ENCODE results near the gene CCDC167. TPM values are rescaled to one million over a fixed set of nuclear protein-coding genes. Genes with fewer than 3 reads are reported as not detected.

CCDC167 gene
- total RNA-seq, 2 experiments from 2014 or later = 7.3 to 8.0 TPM

- Mint-ChIP-seq H3K27ac (no peak overlapping the region), H3K4me1 (ENCODE audit: low read depth) (no peaks in the 10 kb centered on the region), H3K27me3 (no peaks in the 10 kb centered on the region), H3K4me3 (no peak overlapping the region), H3K36me3 (ENCODE audit: low read depth) (peaks cover 98% of the 10 kb centered on the region), H3K9me3 (no peaks in the 10 kb centered on the region)
- DNase-seq (no peak), ATAC-seq (ENCODE audit: poor library complexity) (no peak)
- TF ChIP-seq, protein P1, sequence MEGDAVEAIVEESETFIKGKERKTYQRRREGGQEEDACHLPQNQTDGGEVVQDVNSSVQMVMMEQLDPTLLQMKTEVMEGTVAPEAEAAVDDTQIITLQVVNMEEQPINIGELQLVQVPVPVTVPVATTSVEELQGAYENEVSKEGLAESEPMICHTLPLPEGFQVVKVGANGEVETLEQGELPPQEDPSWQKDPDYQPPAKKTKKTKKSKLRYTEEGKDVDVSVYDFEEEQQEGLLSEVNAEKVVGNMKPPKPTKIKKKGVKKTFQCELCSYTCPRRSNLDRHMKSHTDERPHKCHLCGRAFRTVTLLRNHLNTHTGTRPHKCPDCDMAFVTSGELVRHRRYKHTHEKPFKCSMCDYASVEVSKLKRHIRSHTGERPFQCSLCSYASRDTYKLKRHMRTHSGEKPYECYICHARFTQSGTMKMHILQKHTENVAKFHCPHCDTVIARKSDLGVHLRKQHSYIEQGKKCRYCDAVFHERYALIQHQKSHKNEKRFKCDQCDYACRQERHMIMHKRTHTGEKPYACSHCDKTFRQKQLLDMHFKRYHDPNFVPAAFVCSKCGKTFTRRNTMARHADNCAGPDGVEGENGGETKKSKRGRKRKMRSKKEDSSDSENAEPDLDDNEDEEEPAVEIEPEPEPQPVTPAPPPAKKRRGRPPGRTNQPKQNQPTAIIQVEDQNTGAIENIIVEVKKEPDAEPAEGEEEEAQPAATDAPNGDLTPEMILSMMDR (IDR thresholded peaks at IDR 0.05) = no peak
- intact Hi-C loops (cut with DNase I, micrococcal nuclease) = no loop called here
- H3K4me1 ChIP-seq (ENCODE audit: insufficient read depth, low read length) = no peaks in the 10 kb centered on the region
- ChIA-PET CTCF (no interaction called here), POLR2A (no interaction called here)
- H3K36me3 ChIP-seq (ENCODE audit: insufficient read depth, low read length) = peaks cover 89% of the 10 kb centered on the region
- H3K9me3 ChIP-seq (ENCODE audit: control insufficient read depth in 1 of 2, insufficient read depth in 1 of 2, low read length in 2 of 2) = no peaks in the 10 kb centered on the region
- H3K4me3 ChIP-seq (ENCODE audit: low read length) = no peak overlapping the region
- no peak overlapping the region for H3K27ac ChIP-seq (ENCODE audit: low read depth in 1 of 2, low read length in 2 of 2)
- H3K27me3 ChIP-seq (ENCODE audit: control insufficient read depth in 1 of 2, insufficient read depth in 2 of 2, low read length in 2 of 2) = no peaks in the 10 kb centered on the region
These were observed 39.5 kb downstream of the CCDC167 start for GRCh38 chr6:37459981-37460800.

DNA sequence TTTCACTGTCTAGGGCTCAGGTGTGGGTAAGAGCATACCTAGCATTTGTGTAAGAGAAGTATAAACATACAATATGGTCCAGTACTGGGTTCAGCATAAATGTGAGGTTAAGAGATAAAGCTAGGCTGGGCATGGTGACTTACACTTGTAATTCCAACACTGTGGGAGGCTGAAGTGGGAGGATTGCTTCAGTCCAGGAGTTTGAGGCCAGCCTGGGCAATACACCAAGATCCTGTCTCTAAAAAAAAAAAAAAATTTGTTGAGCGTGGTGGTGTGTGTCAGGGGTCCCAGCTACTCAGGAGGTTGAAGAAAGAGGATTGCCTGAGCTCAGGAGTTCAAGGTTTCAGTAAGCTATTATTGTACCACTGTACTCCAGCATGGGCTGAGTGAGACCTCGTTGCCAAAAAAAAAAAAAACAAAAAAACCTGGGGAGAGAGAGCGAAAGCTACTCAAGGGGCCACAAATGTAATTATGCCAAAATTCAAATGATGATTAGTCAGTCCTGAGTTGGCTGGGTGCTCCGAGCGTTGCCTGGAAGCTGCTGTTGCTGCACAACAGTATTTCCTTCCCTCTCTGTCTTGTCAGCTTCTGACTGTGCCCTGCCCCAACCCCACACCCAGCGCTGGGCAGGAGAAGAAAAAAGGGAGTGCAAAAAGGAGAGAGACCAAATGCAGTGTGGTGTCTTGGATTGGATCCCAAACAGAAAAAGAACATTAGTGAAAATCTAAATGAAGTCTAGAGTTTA, 42.7 kb downstream of the CCDC167 start:
- ATAC-seq (ENCODE audit: poor library complexity) = no peak
- no peaks in the 10 kb centered on the region for H3K9me3 ChIP-seq (ENCODE audit: control insufficient read depth in 1 of 2, insufficient read depth in 1 of 2, low read length in 2 of 2)
- Mint-ChIP-seq H3K4me3 (no peak overlapping the region), H3K27me3 (no peaks in the 10 kb centered on the region), H3K36me3 (ENCODE audit: low read depth) (peaks cover 100% of the 10 kb centered on the region), H3K27ac (no peak overlapping the region), H3K4me1 (ENCODE audit: low read depth) (no peaks in the 10 kb centered on the region), H3K9me3 (no peaks in the 10 kb centered on the region)
- peaks cover 96% of the 10 kb centered on the region for H3K36me3 ChIP-seq (ENCODE audit: insufficient read depth, low read length)
- H3K4me3 ChIP-seq (ENCODE audit: low read length) = no peak overlapping the region
- ChIA-PET CTCF (no interaction called here), POLR2A (interaction anchor here (0.6 kb wide), 1 partner anchor 16 kb away, joined by 4 read pairs; no protein-coding TSS in a partner anchor)
- H3K27me3 ChIP-seq (ENCODE audit: control insufficient read depth in 1 of 2, insufficient read depth in 2 of 2, low read length in 2 of 2) = no peaks in the 10 kb centered on the region
- no peak for DNase-seq
- TF ChIP-seq, protein P1 (IDR thresholded peaks at IDR 0.05) = no peak
- intact Hi-C loops (cut with DNase I, micrococcal nuclease) = no loop called here
- no peaks in the 10 kb centered on the region for H3K4me1 ChIP-seq (ENCODE audit: insufficient read depth, low read length)
- no peak overlapping the region for H3K27ac ChIP-seq (ENCODE audit: low read depth in 1 of 2, low read length in 2 of 2)

DNA sequence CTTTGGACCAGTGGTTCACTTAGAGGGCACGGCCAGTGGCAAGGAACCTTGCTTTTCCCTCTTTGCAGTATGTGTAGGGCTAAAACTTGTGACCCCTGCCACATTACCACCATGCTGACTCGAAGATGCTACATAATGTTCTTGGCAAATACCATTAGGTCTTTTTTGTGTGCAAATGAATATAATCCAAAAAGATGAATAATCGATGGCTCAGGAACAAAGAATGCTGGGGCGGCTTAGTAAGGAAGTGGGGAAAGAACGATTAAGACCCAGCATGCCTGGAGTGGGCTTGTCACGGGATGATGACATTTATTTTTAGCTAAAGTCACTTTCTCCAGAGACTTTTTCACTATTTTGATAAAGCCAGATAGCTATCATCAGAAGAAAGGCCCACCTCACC, 43.6 kb downstream of the CCDC167 start:
- DNase-seq (no peak), ATAC-seq (ENCODE audit: poor library complexity) (no peak)
- TF ChIP-seq, protein P1 (IDR thresholded peaks at IDR 0.05) = no peak
- H3K4me1 ChIP-seq (ENCODE audit: insufficient read depth, low read length) = no peaks in the 10 kb centered on the region
- H3K27ac ChIP-seq (ENCODE audit: low read depth in 1 of 2, low read length in 2 of 2) = no peak overlapping the region
- H3K27me3 ChIP-seq (ENCODE audit: control insufficient read depth in 1 of 2, insufficient read depth in 2 of 2, low read length in 2 of 2) = no peaks in the 10 kb centered on the region
- H3K9me3 Mint-ChIP-seq = no peaks in the 10 kb centered on the region
- peaks cover 96% of the 10 kb centered on the region for H3K36me3 ChIP-seq (ENCODE audit: insufficient read depth, low read length)
- ChIA-PET CTCF (no interaction called here), POLR2A (no interaction called here)
- intact Hi-C loops (cut with DNase I, micrococcal nuclease) = no loop called here
- H3K27ac Mint-ChIP-seq = no peak overlapping the region
- H3K4me1 Mint-ChIP-seq (ENCODE audit: low read depth) = no peaks in the 10 kb centered on the region
- H3K9me3 ChIP-seq (ENCODE audit: control insufficient read depth in 1 of 2, insufficient read depth in 1 of 2, low read length in 2 of 2) = no peaks in the 10 kb centered on the region
- no peak overlapping the region for H3K4me3 Mint-ChIP-seq
- no peak overlapping the region for H3K4me3 ChIP-seq (ENCODE audit: low read length)
- peaks cover 100% of the 10 kb centered on the region for H3K36me3 Mint-ChIP-seq (ENCODE audit: low read depth)
- no peaks in the 10 kb centered on the region for H3K27me3 Mint-ChIP-seq
